K562 (cell line): ENCODE measurements around the gene FRRS1L. TPM values are rescaled to one million over a fixed set of nuclear protein-coding genes. Genes with fewer than 3 reads are reported as not detected.

Source experiments
- ATF4 ChIP-seq: fragments of 450-650 bp; formaldehyde crosslinking; IDR thresholded peaks from 2 replicates; pipeline ENCODE4 v1.4.0; 2022; ENCODE audit warnings: mild to moderate bottlenecking, moderate library complexity
- CBX8 ChIP-seq: fragments of 200-600 bp; sonication (generic); IDR thresholded peaks from 2 replicates; pipeline ENCODE4 v1.6.1; 2012; ENCODE audit warnings: borderline replicate concordance, mixed run types, low read depth, mild to moderate bottlenecking, moderate library complexity, mixed read lengths, low read length, control low read depth, inconsistent platforms; ENCODE audit not compliant: poor library complexity, severe bottlenecking; ENCODE audit errors: extremely low read depth
- CEBPG ChIP-seq, 3 experiments: fragments of 200-800 bp in 1 of 3; sonication (Bioruptor generic) in 1 of 3; sonication (generic) in 1 of 3; formaldehyde crosslinking in 1 of 3; IDR thresholded peaks in 2 of 3; conservative IDR thresholded peaks in 1 of 3; 2 replicates each; pipeline versions ENCODE4 v1.6.1 to v1.8.0; 2016 to 2022; ENCODE audit warnings: missing compliant biosample characterization in 2 of 3, missing genetic modification characterization in 2 of 3, mild to moderate bottlenecking in 1 of 3, missing genetic modification reagents in 1 of 3
- DIDO1 ChIP-seq: fragments of 450-650 bp; IDR thresholded peaks from 2 replicates; pipeline ENCODE4 v1.6.1; 2016; ENCODE audit warnings: low read depth, missing biosample characterization, missing genetic modification characterization
- E2F6 ChIP-seq, 2 experiments: IDR thresholded peaks; 2 replicates each; pipeline ENCODE4 v1.6.1; 2011; ENCODE audit warnings: borderline replicate concordance in 1 of 2, control low read depth in 1 of 2, low read depth in 1 of 2, low read length in 1 of 2, mild to moderate bottlenecking in 1 of 2, mixed read lengths in 1 of 2, moderate library complexity in 1 of 2; ENCODE audit not compliant: insufficient read depth in 1 of 2, insufficient read length in 1 of 2, poor library complexity in 1 of 2, severe bottlenecking in 1 of 2; ENCODE audit errors: extremely low read depth in 1 of 2
- FOXP1 ChIP-seq: sonication (generic); formaldehyde crosslinking; IDR thresholded peaks from 2 replicates; pipeline ENCODE4 v1.8.0; 2022; ENCODE audit warnings: mild to moderate bottlenecking, missing genetic modification reagents
- GTF2B ChIP-seq: IDR thresholded peaks from 2 replicates; pipeline ENCODE4 v1.6.1; 2011; ENCODE audit not compliant: insufficient read length; ENCODE audit errors: extremely low read depth
- HDAC8 ChIP-seq: fragments of 450-650 bp; IDR thresholded peaks from 2 replicates; pipeline ENCODE4 v1.6.1; 2016; ENCODE audit warnings: mild to moderate bottlenecking, missing genetic modification characterization, moderate library complexity, missing compliant biosample characterization
- ID3 ChIP-seq, 2 experiments: fragments of 250-450 bp in 1 of 2; fragments of 450-650 bp in 1 of 2; sonication (Bioruptor Pico) in 1 of 2; IDR thresholded peaks; 2 replicates each; pipeline versions ENCODE4 v1.6.1 to v1.8.0; 2016 to 2021; ENCODE audit warnings: mild to moderate bottlenecking in 2 of 2, moderate library complexity in 2 of 2, missing compliant biosample characterization in 1 of 2, missing genetic modification characterization in 1 of 2
- MEF2A ChIP-seq: IDR thresholded peaks from 2 replicates; pipeline ENCODE4 v1.6.1; 2011; ENCODE audit warnings: low read depth, mild to moderate bottlenecking, low read length, moderate library complexity; ENCODE audit not compliant: control insufficient read depth
- PHB2 ChIP-seq: fragments of 450-650 bp; IDR thresholded peaks from 2 replicates; pipeline ENCODE4 v1.6.1; 2017; ENCODE audit warnings: low read depth
- PPARD ChIP-seq: fragments of 250-450 bp; sonication (Bioruptor Pico); IDR thresholded peaks from 2 replicates; pipeline ENCODE4 v1.8.0; 2022; ENCODE audit warnings: inconsistent platforms, mild to moderate bottlenecking, moderate library complexity
- SAP30 ChIP-seq: fragments of 200-600 bp; sonication (generic); IDR thresholded peaks from 2 replicates; pipeline ENCODE4 v1.6.1; 2012; ENCODE audit warnings: borderline replicate concordance, low read depth, mild to moderate bottlenecking, moderate library complexity, low read length, control low read depth, inconsistent platforms; ENCODE audit not compliant: insufficient read depth, poor library complexity, severe bottlenecking
- SMAD2 ChIP-seq: fragments of 150-350 bp; IDR thresholded peaks from 2 replicates; pipeline ENCODE4 v1.6.1; 2014; ENCODE audit warnings: low read depth, mild to moderate bottlenecking, low read length
- SMAD4 ChIP-seq: fragments of 250-450 bp; sonication (Bioruptor Pico); conservative IDR thresholded peaks from 2 replicates; pipeline ENCODE4 v1.8.0; 2021; ENCODE audit warnings: inconsistent platforms, mild to moderate bottlenecking, moderate library complexity
- SOX6 ChIP-seq: fragments of 450-650 bp; IDR thresholded peaks from 2 replicates; pipeline ENCODE4 v1.6.1; 2014; ENCODE audit warnings: mild to moderate bottlenecking
- ZBTB12 ChIP-seq: fragments of 250-450 bp; sonication (Bioruptor Pico); IDR thresholded peaks from 2 replicates; pipeline ENCODE4 v1.4.0; 2020
- ZNF408 ChIP-seq: fragments of 250-450 bp; sonication (Bioruptor Pico); IDR thresholded peaks from 2 replicates; pipeline ENCODE4 v1.4.0; 2020; ENCODE audit warnings: low read depth, mild to moderate bottlenecking, moderate library complexity
- ZNF764 ChIP-seq: fragments of 250-450 bp; sonication (Bioruptor Pico); IDR thresholded peaks from 2 replicates; pipeline ENCODE4 v1.4.0; 2020; ENCODE audit warnings: low read depth, mild to moderate bottlenecking, moderate library complexity
- ZSCAN29 ChIP-seq: fragments of 450-650 bp; IDR thresholded peaks from 2 replicates; pipeline ENCODE4 v1.6.1; 2017
- polyA plus RNA-seq, 8 experiments: library from polyadenylated mRNA; depleted of rRNA in 4 of 8; stranded (reverse) in 5 of 8; unstranded in 3 of 8; fragments of >200 nt; fragmentation: Nextera tagmentation in 2 of 8; fragmentation: Illumina TruSeq in 1 of 8; extraction: Ambion mirVana in 2 of 8; extraction: Trizol in 1 of 8; gene quantifications; 2 replicates each; pipeline versions ENCODE4 v1.2.1 to v1.2.3, GENCODE V29; 2011 to 2014; ENCODE audit warnings: inconsistent platforms in 1 of 8, missing spikeins in 1 of 8
- total RNA-seq, 7 experiments: library from RNA; depleted of rRNA in 6 of 7; stranded (reverse); fragments of >200 nt in 6 of 7; fragmentation: Illumina TruSeq in 2 of 7; extraction: Trizol in 2 of 7; gene quantifications; 2 replicates each; pipeline versions ENCODE4 v1.2.1 to v1.2.3, GENCODE V29; 2011 to 2021; ENCODE audit warnings: low replicate concordance in 1 of 7

The FRRS1L gene
- total and polyA plus RNA-seq, 9 of the 15 experiments (the other 6 are each of a cell fraction or from before 2014, with no cell fraction given) = under 0.01 to 0.04 (median 0.03) TPM; not detected in 5

- TF ChIP-seq E2F6 (IDR thresholded peaks at IDR 0.05; ENCODE audit: borderline replicate concordance in 1 of 2, extremely low read depth in 1 of 2, insufficient read depth in 1 of 2, insufficient read length in 1 of 2, low read depth in 1 of 2, low read length in 1 of 2, poor library complexity in 1 of 2, severe bottlenecking in 1 of 2) (peak in 1 of 2 experiments; percentile 49), ZNF408 (CRISPR knock-in tag) (no peak), SMAD4 (CRISPR knock-in tag) (no peak), ID3 (CRISPR knock-in tag; IDR thresholded peaks at IDR 0.05) (no peak), ID3 (tag; IDR thresholded peaks at IDR 0.05) (no peak), HDAC8 (no peak), PHB2 (no peak), DIDO1 (tag) (no peak), SOX6 (no peak), CBX8 (no peak), GTF2B (no peak), FOXP1 (CRISPR knock-in tag) (no peak), ZBTB12 (CRISPR knock-in tag) (no peak), ATF4 (CRISPR knock-in tag) (no peak), CEBPG (CRISPR knock-in tag; IDR thresholded peaks at IDR 0.05) (no peak), CEBPG (tag; conservative IDR thresholded peaks at IDR 0.05 in 1 of 2, IDR thresholded peaks at IDR 0.05 in 1 of 2) (peak; percentile 40 to 56; a peak in 2 of 4 replicates), ZSCAN29 (peak; percentile 91), SMAD2 (no peak), PPARD (CRISPR knock-in tag) (no peak), SAP30 (no peak), ZNF764 (CRISPR knock-in tag) (no peak), MEF2A (no peak)
Measured at GRCh38 chr9:109117856-109118807, 48.9 kb downstream of the FRRS1L start (continued).
